Mammary epithelial cell (primary cell): ENCODE measurements around the gene AGAP1.

Experiments used
- CTCF ChIP-seq, 2 donors: IDR thresholded peaks in 1 of 2; conservative IDR thresholded peaks in 1 of 2; 2 replicates each; pipeline ENCODE4 v1.5.1; 2011 to 2012; ENCODE audit warnings: inconsistent platforms in 2 of 2, low read length in 2 of 2, mild to moderate bottlenecking in 2 of 2, control low read depth in 1 of 2, low read depth in 1 of 2; ENCODE audit not compliant: insufficient read depth in 1 of 2; ENCODE audit errors: extremely low read depth in 1 of 2
- EZH2 ChIP-seq: IDR thresholded peaks from 2 replicates; pipeline ENCODE4 v1.6.1; 2012; ENCODE audit warnings: low read length, inconsistent platforms, borderline replicate concordance

GRCh38 chr2:235827585-235827992 is 333.7 kb downstream of the AGAP1 start:
- TF ChIP-seq CTCF (conservative IDR thresholded peaks at IDR 0.05 in 1 of 2, IDR thresholded peaks at IDR 0.05 in 1 of 2; ENCODE audit: extremely low read depth in 1 of 2, insufficient read depth in 1 of 2, low read depth in 1 of 2, low read length in 2 of 2), result no peak
- TF ChIP-seq EZH2, result no peak
